ENCODE data around the gene ZNF616.

GRCh38 chr19:52172347-52172746 lies 32.6 kb upstream of the ZNF616 start:
- TF ChIP-seq POLR2A (IDR thresholded peaks at IDR 0.05): no peak
- TF ChIP-seq, protein P1, sequence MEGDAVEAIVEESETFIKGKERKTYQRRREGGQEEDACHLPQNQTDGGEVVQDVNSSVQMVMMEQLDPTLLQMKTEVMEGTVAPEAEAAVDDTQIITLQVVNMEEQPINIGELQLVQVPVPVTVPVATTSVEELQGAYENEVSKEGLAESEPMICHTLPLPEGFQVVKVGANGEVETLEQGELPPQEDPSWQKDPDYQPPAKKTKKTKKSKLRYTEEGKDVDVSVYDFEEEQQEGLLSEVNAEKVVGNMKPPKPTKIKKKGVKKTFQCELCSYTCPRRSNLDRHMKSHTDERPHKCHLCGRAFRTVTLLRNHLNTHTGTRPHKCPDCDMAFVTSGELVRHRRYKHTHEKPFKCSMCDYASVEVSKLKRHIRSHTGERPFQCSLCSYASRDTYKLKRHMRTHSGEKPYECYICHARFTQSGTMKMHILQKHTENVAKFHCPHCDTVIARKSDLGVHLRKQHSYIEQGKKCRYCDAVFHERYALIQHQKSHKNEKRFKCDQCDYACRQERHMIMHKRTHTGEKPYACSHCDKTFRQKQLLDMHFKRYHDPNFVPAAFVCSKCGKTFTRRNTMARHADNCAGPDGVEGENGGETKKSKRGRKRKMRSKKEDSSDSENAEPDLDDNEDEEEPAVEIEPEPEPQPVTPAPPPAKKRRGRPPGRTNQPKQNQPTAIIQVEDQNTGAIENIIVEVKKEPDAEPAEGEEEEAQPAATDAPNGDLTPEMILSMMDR (IDR thresholded peaks at IDR 0.05): no peak
